SKM-1 (cell line): Measurements from ENCODE around the gene PTTG1IP2.

Source experiments
- DNase-seq: peaks from one replicate; lab custom pipeline; 2025; ENCODE audit not compliant: unreplicated experiment; lab: John Stamatoyannopoulos, UW

The PTTG1IP2 gene

DNA sequence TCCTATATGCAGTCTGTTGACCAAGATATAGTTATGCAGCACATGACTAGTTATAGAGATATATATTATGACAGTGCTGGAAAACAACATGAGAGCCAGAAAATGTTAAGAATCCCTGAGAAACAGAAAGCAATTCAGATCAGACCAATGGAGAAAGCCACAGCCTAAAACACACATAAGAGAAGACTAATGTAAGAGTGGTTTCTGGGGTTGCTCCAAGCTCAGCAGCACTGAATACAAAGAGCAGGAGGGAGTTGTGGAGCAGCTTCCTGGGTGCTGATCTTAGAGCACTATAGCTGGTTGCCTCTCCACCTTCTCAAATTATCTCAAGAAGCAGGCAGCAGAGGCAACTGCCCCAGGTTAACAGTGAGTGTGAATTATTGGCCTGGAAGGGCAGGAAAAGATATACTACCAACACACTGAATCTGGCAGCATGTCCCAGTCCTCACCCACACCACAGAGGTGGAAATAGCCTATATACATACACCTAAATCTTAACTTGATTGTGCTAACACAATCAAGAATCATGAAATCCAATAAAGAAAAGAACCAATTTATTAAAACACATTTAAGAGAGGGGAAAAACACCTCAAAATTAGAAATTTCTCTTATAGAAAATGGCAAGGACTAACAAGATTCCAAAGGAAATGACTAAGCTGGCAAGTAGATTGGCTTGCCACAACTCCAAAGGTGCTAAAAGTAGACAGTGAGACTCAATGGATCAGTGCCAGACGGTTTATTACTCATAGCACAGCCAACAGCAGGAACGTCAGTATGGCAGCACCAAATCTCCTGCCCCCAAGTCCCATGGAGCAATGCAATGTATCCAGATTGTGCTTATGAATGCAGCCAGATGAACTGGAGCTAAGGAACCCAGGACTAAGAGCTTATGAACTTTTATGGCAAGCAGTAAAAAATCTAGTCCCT lies 5.1 kb downstream of the PTTG1IP2 start:
- DNase-seq, result no peak

DNA sequence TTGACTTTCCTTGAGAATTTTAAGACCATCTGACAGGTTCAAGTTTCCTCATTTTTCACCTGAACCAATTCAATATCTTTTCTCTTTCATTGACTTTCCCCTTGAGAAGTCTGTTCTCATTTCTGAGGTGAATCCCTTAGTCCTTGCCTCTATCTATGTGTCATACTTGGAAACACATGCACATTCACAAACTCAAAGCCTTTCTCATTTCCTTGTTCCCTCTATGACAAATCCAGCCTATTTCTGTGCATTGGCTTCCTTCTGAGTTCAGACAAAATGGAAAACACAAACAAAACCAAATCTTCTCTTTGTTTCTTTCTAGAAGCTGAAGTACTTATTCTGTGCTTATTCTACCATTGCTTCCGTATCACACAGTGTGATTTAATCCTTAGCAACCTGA lies 13.8 kb downstream of the PTTG1IP2 start:
- no peak for DNase-seq

DNA sequence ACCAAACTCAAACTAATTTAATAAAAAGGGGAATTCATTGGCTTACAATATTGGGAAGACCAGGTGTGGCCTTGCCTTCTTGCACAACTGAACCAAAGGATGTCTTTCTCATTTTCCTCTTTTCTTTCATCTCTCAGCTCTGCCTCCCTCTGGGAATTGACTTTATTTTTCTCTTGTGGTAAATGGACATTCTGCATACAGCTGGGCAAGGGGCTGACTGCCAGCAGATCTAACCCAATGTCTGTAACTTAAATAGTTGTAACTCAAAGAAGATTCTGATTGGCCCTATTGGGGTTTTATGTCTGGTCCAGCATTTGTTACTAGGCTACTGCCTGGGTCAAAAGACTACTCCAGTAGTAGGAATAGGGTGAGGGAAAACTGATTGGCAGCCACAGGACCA lies 15.3 kb downstream of the PTTG1IP2 start:
- DNase-seq, result no peak

DNA sequence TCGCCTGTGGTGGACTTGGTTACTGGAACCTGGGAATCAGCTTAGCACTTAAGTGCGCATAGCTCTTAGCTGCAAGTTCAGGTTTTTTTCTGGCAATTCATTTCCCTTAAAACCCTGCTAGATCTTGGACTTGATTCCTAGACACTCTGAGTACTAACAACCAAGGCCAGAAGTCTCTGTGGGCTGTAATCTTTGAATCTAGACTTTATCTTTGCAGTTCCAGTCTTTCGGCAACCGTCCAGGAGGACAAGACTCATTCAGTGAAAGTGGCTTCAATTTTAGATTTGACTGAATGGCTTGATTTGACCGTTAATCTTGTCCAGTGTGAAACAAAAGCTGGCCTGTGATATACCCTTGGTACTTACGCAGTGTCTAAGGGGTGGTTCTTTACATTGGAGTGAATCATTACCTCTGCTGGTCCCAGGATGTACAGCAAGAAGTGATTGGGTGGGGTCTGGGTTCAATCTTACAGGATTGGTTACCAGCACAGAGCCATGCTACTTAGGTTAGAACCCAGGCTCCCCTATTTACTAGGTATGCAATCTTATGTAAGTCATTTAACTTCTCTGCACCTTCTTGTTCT lies 16.4 kb downstream of the PTTG1IP2 start:
- DNase-seq, result no peak

DNA sequence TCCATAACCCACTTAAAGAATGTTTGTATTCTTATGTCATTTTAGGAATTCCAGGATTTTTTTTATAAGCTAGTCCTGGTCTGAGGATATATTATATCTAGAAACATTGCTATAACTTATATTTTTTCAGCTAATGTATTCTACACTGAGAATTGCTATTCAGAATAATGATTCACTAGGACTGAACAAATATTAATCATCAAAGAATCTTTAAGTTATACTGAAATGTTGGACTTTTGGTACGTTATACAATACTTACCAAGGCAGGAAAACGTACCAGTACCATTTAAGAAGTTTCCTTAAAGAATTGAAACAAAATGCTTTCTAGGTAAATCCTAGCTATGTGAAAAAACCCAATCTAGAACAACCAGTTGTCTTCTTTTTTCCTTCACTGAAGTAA lies 18.4 kb downstream of the PTTG1IP2 start:
- DNase-seq, result no peak

DNA sequence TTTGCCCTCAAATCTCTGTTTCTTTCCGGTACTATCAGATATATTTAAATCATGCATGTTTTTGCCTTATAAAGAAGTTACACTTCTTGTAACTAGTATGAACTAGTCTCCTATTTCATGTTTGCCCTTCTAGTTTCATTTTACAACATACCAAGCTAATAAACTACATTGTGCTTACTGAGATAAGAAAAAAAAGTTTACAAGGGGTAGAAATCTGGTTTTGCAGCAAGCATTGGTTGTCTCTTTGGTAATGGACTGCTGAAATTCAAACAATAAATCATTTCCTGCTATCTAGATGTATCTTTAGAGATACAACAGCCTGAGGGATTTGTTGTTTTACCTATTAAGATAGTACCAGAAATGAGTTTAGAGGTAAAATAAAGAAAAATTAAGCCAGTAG lies 18.8 kb downstream of the PTTG1IP2 start:
- no peak for DNase-seq

DNA sequence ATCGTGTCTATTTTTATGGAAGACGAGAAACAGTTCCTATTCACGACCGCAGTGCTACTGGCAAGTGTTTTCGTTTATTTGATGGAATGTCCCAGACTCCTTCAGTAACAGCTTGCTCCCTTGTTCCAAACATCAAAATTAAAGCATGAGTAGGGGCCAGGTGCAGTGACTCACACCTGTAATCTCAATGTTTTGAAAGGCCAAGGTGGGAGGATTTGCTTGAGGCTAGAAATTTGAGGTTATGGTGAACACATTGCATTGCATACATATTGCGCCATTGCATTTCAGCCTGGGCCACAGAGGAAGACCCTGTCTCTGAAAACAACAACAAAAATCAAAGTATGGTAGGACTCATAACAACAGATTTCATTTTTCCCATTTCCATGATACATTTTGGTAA lies 22.8 kb downstream of the PTTG1IP2 start:
- no peak for DNase-seq

DNA sequence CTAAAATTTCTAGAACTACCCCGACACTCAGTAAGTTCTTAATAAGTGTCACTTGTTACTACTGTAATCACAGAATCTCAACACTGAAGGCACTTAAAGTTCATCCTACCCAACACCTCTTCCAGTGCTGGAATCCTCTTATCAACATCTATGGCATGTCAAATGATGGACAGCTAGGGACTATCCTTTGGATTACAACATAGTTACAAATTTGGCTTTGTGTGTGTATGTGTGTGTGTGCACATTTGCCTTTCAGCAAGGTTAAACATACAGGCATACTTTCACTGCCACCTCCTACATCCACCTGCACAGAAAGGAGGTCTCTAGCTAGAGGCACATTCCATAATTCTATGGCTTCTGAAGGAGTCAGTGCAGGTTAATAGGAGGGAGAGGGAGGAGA lies 25.8 kb downstream of the PTTG1IP2 start:
- DNase-seq, result no peak

DNA sequence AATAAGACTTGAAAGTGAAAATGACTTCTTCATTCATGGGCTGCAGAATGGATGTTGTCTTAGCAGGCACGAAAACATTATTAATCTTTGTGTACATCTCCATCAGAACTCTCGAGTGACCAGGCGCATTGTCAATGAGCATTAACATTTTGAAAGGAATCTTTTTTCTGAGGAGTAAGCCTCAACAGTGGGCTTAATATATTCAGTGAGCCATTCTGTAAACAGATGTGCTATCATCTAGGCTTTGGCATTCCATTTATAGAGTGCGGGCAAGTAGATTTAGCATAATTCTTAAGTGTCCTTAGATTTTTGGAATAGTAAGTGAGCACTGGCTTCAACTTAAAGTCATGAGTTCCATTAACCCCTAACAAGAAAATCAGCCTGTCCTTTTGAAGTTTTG lies 33.1 kb downstream of the PTTG1IP2 start:
- no peak for DNase-seq

DNA sequence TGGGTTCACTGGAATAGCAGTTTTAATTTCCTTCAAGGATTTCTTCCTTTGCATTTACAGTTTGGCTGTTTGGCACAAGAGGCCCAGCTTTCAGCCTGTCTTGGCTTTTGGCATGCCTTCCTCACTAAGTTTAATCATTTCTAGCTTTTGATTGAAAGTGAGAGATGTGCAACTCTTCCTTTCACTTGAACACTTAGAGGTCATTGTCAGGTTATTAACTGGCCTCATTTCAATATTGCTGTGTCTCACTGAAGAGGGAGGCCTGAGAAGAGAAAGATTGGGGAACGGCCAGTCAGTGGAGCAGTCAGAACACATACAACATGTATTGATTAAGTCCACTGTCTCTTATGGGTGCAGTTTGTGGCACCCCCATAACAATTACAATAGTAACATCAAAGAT lies 33.9 kb downstream of the PTTG1IP2 start:
- no peak for DNase-seq

DNA sequence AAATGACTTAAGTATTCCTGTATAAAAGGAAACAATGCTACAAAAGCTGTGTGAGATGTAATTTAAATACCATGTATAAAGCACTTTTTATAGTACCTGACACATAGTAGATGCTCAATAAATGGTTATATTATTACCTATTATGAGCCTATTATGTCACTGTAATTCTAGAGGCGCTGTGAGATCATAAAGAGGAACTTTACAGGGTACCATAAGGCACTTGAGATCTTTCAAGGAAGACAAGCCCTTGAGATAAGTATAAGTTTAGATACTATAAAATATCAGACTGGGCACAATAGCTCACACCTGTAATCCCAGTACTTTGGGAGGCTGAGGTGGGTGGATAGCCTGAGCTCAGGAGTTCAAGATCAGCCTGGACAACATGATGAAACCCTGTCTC lies 38.3 kb downstream of the PTTG1IP2 start:
- no peak for DNase-seq

DNA sequence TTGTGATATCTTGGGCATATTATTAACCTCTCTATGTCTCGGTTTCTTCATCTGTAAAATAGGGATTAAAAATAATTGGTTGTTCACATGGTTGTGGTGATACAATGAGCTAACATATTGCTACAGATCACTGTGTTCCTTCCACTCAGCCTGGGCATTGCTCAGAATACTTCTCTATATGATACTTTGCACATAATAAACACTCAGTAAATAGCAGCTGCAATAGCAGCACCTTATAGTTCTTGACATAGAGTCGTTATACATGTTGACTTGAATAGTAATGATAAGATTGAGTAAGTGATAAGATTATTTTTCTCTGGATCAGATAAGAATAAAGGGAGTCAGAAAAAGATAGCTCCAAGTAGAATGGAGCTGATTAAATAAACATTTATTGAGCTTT lies 42.3 kb downstream of the PTTG1IP2 start:
- no peak for DNase-seq

DNA sequence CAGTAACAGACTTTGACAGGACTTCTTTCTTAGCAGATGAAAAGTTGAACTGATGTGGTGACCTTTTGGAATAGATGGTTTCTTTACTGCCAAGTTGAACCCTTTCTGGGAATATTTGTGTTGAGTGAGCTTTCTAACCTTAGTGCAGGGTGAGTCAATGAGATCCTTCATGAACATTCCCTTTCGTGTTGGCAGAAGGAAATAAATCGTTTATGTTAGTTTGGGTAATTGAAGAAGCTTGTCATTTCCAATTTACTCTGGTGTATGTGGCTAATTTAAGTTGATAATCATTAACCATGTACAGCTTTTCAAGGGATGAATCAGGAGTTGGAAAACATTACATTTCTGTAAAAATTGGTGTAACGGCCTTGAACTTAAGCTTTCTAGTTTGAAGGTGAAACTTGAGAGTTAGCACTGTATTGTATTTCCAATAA lies 43.4 kb downstream of the PTTG1IP2 start:
- no peak for DNase-seq

DNA sequence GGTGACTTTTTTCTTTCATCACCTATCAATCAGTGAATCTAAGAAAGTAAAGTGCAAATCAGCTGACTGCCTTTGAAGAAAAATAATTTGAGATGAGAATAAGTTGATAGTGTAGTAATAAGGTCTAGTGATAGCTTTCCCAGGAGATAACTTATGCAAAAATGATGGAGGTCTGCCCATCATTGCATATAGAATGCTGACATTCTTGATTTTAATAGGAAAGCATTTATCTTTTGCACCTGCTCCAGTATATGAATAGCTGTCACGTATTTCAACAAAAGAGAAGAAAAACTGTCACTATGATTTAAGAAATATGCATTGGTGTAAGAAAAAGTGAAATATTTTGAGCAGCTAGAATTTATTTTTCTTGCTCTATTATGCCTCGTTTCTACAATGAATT lies 46.8 kb downstream of the PTTG1IP2 start:
- no peak for DNase-seq

DNA sequence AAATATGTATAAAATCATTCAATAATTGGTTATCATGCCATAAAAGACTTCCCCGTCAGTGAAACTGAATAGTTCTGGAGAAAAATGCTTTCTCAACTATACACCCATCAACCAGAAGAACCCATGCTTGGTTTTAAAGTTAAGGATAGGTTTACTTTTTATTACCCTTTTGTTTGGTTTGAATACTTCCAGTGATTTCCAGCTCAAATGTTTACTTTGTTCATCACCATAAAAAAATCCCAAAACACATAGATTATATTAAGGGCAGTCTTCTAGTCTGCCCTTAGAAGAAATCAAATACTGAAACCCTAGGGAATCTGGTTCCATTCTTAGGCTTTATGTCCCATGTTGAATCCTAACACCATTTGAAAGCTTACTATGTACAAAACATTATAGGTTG lies 49.2 kb downstream of the PTTG1IP2 start:
- DNase-seq, result no peak

DNA sequence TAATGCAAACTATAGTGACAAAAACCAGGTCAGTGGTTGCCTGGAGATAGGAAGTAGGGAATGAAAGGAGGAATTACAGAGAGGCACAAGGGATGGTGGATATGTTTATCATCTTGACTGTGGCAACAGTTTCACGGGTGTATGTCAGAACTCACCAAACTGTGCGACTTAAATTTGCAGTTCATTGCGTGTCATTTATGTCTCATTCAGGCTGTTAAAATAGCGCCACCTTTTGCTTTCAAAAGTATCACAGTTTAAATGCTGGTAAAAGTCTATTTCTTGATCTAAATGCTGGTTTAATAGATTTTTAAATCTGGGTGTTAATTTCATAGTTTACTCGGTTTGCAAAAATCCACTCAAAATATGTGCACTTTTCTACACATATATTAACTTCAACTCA lies 51.0 kb downstream of the PTTG1IP2 start:
- no peak for DNase-seq

DNA sequence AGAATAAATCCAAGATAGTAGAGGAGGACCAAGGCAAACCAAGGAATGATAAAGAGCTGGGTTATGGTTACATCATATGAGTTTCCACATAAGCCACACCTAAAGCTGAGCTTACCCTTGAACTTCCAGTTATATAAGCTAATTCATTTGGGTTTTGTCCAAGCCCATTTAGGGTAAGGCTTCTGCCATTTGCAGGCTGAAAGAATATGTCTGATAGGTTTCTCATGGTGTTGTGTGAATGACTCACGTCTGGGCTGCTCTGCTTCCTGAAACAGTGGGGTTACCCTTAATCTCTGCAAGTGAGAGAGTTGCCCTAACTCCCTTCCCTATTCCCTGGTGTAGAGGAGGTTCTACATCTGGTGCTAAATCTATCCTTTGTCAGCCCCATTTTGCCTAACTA lies 60.8 kb downstream of the PTTG1IP2 start:
- no peak for DNase-seq

DNA sequence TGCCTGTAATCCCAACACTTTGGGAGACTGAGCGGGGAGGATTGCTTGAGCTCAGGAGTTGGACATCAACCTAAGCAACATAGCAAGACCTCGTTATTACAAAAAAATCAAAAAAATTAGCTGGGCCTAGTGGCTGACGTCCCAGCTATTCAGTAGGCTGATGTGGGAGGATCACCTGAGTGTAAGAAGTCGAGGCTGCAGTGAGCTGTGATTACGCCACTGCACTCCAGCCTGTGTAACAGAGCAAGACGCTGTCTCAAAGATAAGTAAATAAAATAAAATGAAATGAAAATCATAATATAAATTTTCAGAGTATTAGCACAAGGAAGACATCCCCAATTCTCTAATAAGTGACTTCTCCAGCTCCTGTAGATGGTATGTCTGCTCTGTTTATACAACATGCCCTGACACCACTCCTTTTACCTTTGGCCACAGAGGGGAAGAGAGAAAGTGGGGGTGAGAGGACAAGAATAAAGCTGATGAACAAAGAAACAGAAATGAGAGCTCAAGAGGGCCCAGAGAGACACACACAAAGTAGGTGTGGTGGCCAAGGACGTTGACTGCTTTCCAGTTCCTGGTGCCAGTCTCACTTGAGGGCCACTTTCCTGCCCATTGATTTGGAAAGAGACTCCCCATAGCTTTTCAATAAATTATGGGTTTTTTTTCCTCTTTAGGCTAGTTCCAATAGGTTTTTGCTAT lies 62.9 kb downstream of the PTTG1IP2 start:
- no peak for DNase-seq

DNA sequence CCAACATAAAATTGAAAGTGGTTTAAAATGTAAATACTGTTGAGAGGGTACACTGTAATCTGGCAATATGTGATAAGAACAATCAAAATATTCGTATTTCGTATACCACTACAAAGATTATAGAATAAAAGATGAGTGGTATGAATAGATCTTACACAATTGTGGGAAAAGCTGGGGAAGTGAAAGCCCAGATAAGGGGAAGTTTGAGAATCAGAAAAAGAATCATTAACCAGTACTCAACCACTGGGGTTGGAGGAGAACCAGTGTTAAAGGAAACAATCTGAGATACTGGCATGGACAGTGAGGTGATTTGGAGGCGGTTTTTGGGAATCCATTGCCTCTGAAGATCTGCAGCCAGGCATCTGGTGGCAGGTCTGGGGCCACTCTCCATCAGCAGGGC lies 67.0 kb downstream of the PTTG1IP2 start:
- DNase-seq, result no peak

DNA sequence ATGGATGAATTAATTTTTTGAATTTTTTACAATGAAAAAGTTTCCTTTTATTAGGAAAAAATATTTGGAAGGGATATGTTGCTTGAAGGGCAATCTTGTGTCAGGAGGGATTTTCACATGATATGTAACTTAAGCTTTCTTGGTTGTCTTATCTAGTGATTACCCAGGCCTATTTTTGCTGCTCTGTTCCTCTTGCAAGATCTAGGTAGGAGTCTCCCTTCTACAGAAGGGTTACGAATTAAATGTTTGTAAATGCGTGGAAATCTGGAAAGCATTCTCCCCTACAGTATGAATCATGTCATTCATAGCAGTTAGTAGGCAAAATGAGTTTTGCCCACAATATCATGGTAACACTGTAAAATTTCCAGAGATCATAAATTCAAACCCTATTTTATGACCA lies 69.0 kb downstream of the PTTG1IP2 start:
- DNase-seq, result no peak

DNA sequence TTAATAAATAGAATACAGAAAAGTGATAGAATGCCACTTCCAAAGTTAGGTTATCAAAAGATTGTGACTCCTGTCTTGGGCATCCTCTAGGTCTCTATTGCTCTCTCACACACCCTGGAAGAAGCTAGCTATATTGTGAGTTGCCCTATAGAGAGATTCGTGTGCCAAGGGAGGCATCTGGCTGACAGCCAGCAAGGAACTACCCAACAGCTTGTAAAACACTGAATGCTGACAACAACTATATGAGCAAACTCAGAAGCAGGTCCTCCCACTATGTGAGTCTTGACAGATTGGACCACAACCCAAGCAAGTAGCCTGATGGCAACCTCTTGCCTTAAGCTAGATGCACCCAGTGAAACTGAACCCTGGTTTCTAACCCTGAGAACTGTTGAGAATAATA lies 71.0 kb downstream of the PTTG1IP2 start:
- no peak for DNase-seq

DNA sequence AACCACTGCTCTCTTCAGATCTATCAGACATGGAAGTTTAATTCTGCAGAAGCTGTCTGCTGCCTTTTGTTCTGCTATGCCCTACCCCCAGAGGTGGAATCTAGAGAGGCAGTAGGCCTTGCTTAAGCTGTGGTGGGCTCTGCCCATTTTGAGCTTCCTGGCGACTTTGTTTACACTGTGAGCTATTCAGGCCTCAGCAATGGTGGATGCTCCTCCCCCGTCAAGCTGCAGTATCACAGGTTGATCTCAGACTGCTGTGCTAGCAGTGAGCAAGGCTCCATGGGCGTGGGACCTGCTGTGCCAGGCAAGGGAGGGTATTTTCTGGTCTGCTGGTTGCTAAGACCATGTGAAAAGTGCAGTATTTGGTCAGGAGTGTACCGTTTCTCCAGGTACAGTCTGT lies 81.6 kb downstream of the PTTG1IP2 start:
- no peak for DNase-seq
